HG03439 (cell line): ENCODE results near the gene CSRP3.

Source experiments
- ATAC-seq: cut with Tn5 transposase; IDR thresholded peaks from one replicate; pipeline ENCODE4 v1.9.1; 2021; ENCODE audit warnings: mild to moderate bottlenecking, moderate library complexity; ENCODE audit not compliant: unreplicated experiment

The CSRP3 gene

GRCh38 chr11:19134004-19134403, 67.8 kb downstream of the CSRP3 start:
- no peak for ATAC-seq
